GM10248 (cell line): ENCODE results near the gene SRGAP3.

Experiments
- CTCF ChIA-PET: fragments of 300-600 bp; sonication (Branson Sonifier 250); formaldehyde crosslinking; extraction: SDS; loops from one replicate; lab custom pipeline; 2021; ENCODE audit warnings: antibody characterized with exemption; lab: Yijun Ruan, JAX
- POLR2A ChIA-PET: fragments of 350-650 bp; sonication (Branson Sonifier 250); formaldehyde crosslinking; extraction: SDS; loops from one replicate; lab custom pipeline; 2020; ENCODE audit warnings: antibody characterized with exemption; lab: Yijun Ruan, JAX
- DNase-seq: peaks from one replicate; pipeline ENCODE4 v3.0.0; 2012; ENCODE audit errors: extremely low spot score
- TF ChIP-seq, protein P1 (sequence below): IDR thresholded peaks from 2 replicates; pipeline ENCODE4 v1.5.1; 2012; ENCODE audit warnings: mild to moderate bottlenecking, low read depth; ENCODE audit errors: extremely low read depth, missing control alignments, control extremely low read depth

SRGAP3 gene

DNA sequence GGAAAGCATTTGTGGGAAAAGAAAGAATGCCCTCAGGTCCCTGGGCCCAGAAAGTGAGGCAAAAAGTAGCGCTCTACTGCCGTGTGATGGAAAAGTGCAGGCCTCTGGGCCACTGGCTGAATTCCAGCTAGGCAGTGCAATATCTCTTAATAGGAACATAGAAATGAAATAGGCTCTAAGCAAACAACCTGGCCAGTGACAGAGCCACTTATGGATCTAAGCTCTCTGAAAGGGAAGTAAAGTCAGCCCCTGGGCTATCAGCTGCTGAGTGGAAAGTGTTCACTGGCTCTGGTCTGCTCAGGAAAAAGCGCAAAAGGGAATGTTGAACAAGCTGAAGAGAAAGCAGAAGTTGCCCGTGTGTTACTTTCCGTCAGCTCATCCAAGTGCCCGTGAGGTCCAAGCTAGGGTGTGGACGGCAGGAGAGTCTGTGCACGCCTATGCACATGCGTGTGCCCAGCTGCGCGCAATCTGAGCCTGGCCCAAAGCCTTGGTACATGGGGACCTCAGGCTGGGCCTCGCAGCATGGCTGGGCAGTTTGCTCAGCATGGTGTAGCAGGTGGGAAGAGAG is 212.2 kb downstream of the SRGAP3 start:
- TF ChIP-seq, protein P1, sequence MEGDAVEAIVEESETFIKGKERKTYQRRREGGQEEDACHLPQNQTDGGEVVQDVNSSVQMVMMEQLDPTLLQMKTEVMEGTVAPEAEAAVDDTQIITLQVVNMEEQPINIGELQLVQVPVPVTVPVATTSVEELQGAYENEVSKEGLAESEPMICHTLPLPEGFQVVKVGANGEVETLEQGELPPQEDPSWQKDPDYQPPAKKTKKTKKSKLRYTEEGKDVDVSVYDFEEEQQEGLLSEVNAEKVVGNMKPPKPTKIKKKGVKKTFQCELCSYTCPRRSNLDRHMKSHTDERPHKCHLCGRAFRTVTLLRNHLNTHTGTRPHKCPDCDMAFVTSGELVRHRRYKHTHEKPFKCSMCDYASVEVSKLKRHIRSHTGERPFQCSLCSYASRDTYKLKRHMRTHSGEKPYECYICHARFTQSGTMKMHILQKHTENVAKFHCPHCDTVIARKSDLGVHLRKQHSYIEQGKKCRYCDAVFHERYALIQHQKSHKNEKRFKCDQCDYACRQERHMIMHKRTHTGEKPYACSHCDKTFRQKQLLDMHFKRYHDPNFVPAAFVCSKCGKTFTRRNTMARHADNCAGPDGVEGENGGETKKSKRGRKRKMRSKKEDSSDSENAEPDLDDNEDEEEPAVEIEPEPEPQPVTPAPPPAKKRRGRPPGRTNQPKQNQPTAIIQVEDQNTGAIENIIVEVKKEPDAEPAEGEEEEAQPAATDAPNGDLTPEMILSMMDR = no peak
- no peak for DNase-seq
- POLR2A ChIA-PET = no interaction called here
- CTCF ChIA-PET = interaction anchor here (1.2 kb wide), 1 partner anchor 22 kb away, joined by 4 read pairs; no protein-coding TSS in a partner anchor

DNA sequence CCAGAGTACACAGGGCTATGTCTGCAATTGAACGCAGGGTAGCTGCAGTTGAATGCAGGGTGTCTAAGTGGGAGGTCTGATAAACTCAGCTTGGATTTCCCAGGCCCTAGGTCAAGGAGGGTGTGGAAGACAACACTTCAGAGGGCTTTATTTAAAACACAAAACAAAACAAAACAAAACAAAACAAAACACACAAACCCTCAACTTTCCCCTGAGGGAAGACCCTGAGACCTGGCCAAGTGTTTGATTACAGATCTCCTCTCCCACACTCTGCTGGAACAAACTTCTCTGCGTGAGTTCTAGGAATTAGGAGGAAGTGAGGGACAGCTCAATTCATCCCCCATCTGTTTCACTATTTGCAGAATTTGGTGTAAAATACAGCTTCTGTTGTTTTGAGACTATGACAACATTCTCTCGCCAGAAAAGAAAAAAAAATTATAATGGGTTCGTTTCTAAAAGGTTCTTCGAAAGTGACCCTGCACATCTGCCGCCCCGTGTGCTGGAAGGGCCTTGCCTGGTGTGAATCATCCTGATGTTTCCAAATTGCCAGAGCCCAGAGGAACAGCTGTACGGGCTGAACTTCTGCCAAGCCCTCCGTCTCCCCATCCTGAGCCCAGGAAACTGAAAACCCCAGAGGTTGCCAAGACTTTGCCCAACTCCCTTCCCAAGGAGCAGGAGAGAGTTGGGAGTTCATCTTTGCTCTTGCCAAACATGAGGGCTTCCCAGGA is 212.9 kb downstream of the SRGAP3 start:
- CTCF ChIA-PET = interaction anchor here (1.2 kb wide), 1 partner anchor 22 kb away, joined by 4 read pairs; no protein-coding TSS in a partner anchor
- POLR2A ChIA-PET = no interaction called here
- DNase-seq = no peak
- TF ChIP-seq, protein P1 = no peak

DNA sequence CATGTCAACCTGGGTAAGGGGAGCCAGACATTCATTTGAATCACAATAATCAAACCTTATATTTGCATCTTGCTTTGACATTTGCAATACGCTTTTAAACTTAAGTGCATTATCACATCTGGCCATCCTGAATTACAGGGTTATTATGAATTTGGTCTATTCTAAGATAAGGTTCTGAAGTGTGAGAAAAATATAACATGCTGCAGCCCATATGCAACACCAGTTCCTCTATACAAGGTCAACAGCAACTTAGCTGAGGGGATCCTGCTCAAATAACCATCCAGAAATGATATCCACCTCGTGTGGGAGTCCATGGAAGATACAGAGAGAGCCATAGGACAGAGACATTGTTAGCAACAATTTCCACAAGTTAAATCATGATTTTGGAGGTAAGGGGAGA is 213.5 kb downstream of the SRGAP3 start:
- POLR2A ChIA-PET = no interaction called here
- TF ChIP-seq, protein P1 = no peak
- DNase-seq = no peak
- CTCF ChIA-PET = interaction anchor here (1.2 kb wide), 1 partner anchor 23 kb away, joined by 4 read pairs; no protein-coding TSS in a partner anchor

DNA sequence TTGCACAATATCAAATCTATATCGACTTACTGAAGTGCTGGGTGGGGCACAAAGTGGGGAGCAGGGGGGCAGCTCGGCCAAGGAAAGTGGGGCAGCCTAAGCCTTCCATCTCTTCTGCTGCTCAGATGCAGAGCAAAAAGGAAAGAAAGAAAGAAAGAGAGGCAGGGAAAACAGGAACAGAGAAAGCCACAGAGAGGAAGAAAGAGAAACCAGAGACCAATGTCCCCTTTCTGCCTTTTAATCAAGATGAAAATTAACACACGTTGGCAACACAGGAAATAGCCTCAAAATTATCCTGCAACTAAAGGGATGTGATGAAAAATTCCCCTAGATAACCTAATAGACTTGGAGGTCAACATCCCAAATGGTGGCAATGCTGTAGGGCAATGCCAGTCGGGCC is 214.0 kb downstream of the SRGAP3 start:
- ChIA-PET POLR2A (no interaction called here), CTCF (no interaction called here)
- TF ChIP-seq, protein P1 = no peak
- DNase-seq = no peak

DNA sequence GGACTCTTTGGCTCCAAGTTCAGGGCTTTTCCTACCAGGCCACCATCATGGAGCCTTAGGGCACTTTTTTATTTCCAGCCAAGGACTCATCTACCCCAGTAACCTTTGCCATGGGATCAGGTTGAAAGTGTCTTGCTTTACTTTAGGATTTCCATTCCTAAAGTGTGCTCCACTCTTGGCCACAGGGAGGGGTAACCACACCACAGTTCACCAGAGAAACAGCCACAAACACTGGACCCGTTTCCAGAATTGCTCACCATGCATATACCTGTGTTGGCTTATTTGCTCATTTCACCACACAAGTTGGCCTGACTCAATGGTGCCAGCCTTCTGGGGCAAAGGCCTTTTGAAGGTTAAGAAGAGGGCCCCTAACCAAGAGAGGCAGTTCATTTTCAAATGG is 215.6 kb downstream of the SRGAP3 start:
- DNase-seq = no peak
- CTCF ChIA-PET = interaction anchor here (1.5 kb wide), 1 partner anchor 16 kb away, joined by 4 read pairs; no protein-coding TSS in a partner anchor
- TF ChIP-seq, protein P1 = no peak
- POLR2A ChIA-PET = no interaction called here

DNA sequence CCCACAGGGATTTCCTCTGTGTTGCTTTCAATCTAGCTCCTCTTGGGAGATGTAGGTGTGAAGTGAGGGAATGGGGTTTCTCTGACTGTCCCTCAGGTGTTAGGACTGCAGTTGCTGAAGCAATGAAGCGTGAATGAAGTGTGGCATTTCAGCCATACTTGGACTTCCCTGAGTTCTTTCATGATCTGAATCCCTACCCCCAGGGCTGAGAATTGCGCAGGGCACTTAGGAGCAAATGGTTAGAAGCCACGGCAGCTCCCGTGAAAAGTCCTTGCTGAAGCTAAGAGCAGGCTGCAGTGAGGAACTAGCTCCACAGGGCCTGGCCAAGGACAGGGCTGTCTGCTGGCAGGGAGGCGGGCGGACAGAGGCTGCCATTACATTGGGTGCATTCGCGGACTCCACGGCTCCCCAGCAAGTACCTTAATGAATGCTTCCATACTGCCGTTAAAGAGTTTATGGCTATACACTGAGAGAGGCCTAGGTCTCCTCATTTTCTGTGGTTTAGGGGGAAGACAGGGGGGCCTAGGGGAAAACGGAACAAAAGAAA is 217.1 kb downstream of the SRGAP3 start:
- ChIA-PET CTCF (no interaction called here), POLR2A (no interaction called here)
- DNase-seq = no peak
- TF ChIP-seq, protein P1 = no peak
